HEK293 (cell line): ENCODE measurements around the gene SHLD1.

Experiments
- CTCF ChIA-PET: fragments of 350-600 bp; formaldehyde crosslinking; extraction: SDS; loops from one replicate; lab custom pipeline; 2021; ENCODE audit warnings: antibody characterized with exemption; lab: Yijun Ruan, JAX
- POLR2A ChIA-PET: fragments of 300-600 bp; formaldehyde crosslinking; extraction: SDS; loops from one replicate; lab custom pipeline; 2020; ENCODE audit warnings: antibody characterized with exemption, inconsistent platforms; lab: Yijun Ruan, JAX
- H3K27ac ChIP-seq: fragments of 200-500 bp; sonication (Bioruptor generic); 2 replicates; pipeline ENCODE4 v1.5.1; 2014; ENCODE audit warnings: low read depth, low read length, control low read depth, inconsistent platforms; ENCODE audit errors: extremely low read depth
- H3K36me3 ChIP-seq, 2 experiments: fragments of 200-500 bp in 1 of 2; sonication (Bioruptor generic) in 1 of 2; 1 replicate in 1 of 2; 2 replicates in 1 of 2; pipeline ENCODE4 v1.5.1; 2014 to 2017; ENCODE audit warnings: inconsistent platforms in 2 of 2, low read length in 2 of 2; ENCODE audit not compliant: control insufficient read depth in 2 of 2, insufficient read depth in 1 of 2
- H3K4me1 ChIP-seq: fragments of 200-500 bp; sonication (Bioruptor generic); 2 replicates; pipeline ENCODE4 v1.5.1; 2014; ENCODE audit warnings: mild to moderate bottlenecking, low read length, inconsistent platforms; ENCODE audit not compliant: control insufficient read depth, insufficient read depth
- H3K4me3 ChIP-seq: 2 replicates; pipeline ENCODE4 v1.5.1; 2011; ENCODE audit warnings: low read depth, mild to moderate bottlenecking, control low read depth, low read length, moderate library complexity
- H3K9me3 ChIP-seq: fragments of 200-500 bp; sonication (Bioruptor generic); 2 replicates; pipeline ENCODE4 v1.5.1; 2014; ENCODE audit warnings: low read depth, low read length, inconsistent platforms; ENCODE audit not compliant: control insufficient read depth, insufficient read depth
- BCL11B ChIP-seq: fragments of 450-650 bp; formaldehyde crosslinking; IDR thresholded peaks from 2 replicates; pipeline ENCODE4 v1.5.1; 2016; ENCODE audit warnings: low read depth, missing biosample characterization, missing genetic modification characterization
- CTCF ChIP-seq: fragments of 450-650 bp; formaldehyde crosslinking; IDR thresholded peaks from 2 replicates; pipeline ENCODE4 v1.5.1; 2016; ENCODE audit warnings: missing biosample characterization, missing genetic modification characterization
- GLIS2 ChIP-seq: fragments of 450-650 bp; formaldehyde crosslinking; IDR thresholded peaks from 2 replicates; pipeline ENCODE4 v1.5.1; 2016; ENCODE audit warnings: missing biosample characterization, missing genetic modification characterization
- HIC1 ChIP-seq: fragments of 450-650 bp; formaldehyde crosslinking; IDR thresholded peaks from 2 replicates; pipeline ENCODE4 v1.5.1; 2016; ENCODE audit warnings: missing biosample characterization, missing genetic modification characterization
- OSR2 ChIP-seq: fragments of 450-650 bp; formaldehyde crosslinking; IDR thresholded peaks from 2 replicates; pipeline ENCODE4 v1.5.1; 2016; ENCODE audit warnings: missing biosample characterization, missing genetic modification characterization
- SCRT1 ChIP-seq: fragments of 450-650 bp; formaldehyde crosslinking; IDR thresholded peaks from 2 replicates; pipeline ENCODE4 v1.5.1; 2016; ENCODE audit warnings: missing biosample characterization, missing genetic modification characterization, borderline replicate concordance
- SCRT2 ChIP-seq: fragments of 450-650 bp; formaldehyde crosslinking; IDR thresholded peaks from 2 replicates; pipeline ENCODE4 v1.5.1; 2016; ENCODE audit warnings: missing biosample characterization, missing genetic modification characterization
- YY1 ChIP-seq: fragments of 450-650 bp; formaldehyde crosslinking; IDR thresholded peaks from 2 replicates; pipeline ENCODE4 v1.5.1; 2018; ENCODE audit warnings: missing biosample characterization, missing genetic modification characterization
- ZFHX2 ChIP-seq: fragments of 450-650 bp; formaldehyde crosslinking; conservative IDR thresholded peaks from 2 replicates; pipeline ENCODE4 v1.5.1; 2016; ENCODE audit warnings: missing biosample characterization, missing genetic modification characterization
- ZNF10 ChIP-seq: fragments of 450-650 bp; formaldehyde crosslinking; IDR thresholded peaks from 2 replicates; pipeline ENCODE4 v1.5.1; 2017; ENCODE audit warnings: missing biosample characterization, missing genetic modification characterization
- ZNF112 ChIP-seq: fragments of 450-650 bp; formaldehyde crosslinking; IDR thresholded peaks from 2 replicates; pipeline ENCODE4 v1.5.0; 2017; ENCODE audit warnings: missing biosample characterization, missing genetic modification characterization
- ZNF184 ChIP-seq: fragments of 450-650 bp; IDR thresholded peaks from 2 replicates; pipeline ENCODE4 v1.5.1; 2018; ENCODE audit warnings: missing biosample characterization, mild to moderate bottlenecking, missing genetic modification characterization
- ZNF223 ChIP-seq: fragments of 450-650 bp; formaldehyde crosslinking; IDR thresholded peaks from 2 replicates; pipeline ENCODE4 v1.5.1; 2016; ENCODE audit warnings: missing biosample characterization, missing genetic modification characterization
- ZNF239 ChIP-seq: fragments of 450-650 bp; formaldehyde crosslinking; IDR thresholded peaks from 2 replicates; pipeline ENCODE4 v1.5.1; 2016; ENCODE audit warnings: missing biosample characterization, missing genetic modification characterization
- ZNF248 ChIP-seq: fragments of 450-650 bp; formaldehyde crosslinking; IDR thresholded peaks from 2 replicates; pipeline ENCODE4 v1.5.1; 2017; ENCODE audit warnings: missing biosample characterization, missing genetic modification characterization
- ZNF292 ChIP-seq: fragments of 450-650 bp; formaldehyde crosslinking; IDR thresholded peaks from 2 replicates; pipeline ENCODE4 v1.5.1; 2016; ENCODE audit warnings: low read depth, missing biosample characterization, missing genetic modification characterization, borderline replicate concordance
- ZNF335 ChIP-seq: fragments of 450-650 bp; formaldehyde crosslinking; conservative IDR thresholded peaks from 2 replicates; pipeline ENCODE4 v1.5.1; 2016; ENCODE audit warnings: missing biosample characterization, missing genetic modification characterization
- ZNF362 ChIP-seq: fragments of 450-650 bp; formaldehyde crosslinking; IDR thresholded peaks from 2 replicates; pipeline ENCODE4 v1.5.1; 2016; ENCODE audit warnings: missing biosample characterization, missing genetic modification characterization
- ZNF518A ChIP-seq: fragments of 450-650 bp; formaldehyde crosslinking; conservative IDR thresholded peaks from 2 replicates; pipeline ENCODE4 v1.5.1; 2016; ENCODE audit warnings: low read depth, missing biosample characterization, missing genetic modification characterization
- ZNF629 ChIP-seq: fragments of 450-650 bp; formaldehyde crosslinking; IDR thresholded peaks from 2 replicates; pipeline ENCODE4 v1.5.1; 2017; ENCODE audit warnings: missing biosample characterization, missing genetic modification characterization
- ZNF747 ChIP-seq: fragments of 450-650 bp; formaldehyde crosslinking; IDR thresholded peaks from 2 replicates; pipeline ENCODE4 v1.5.1; 2016; ENCODE audit warnings: missing biosample characterization, missing genetic modification characterization

SHLD1 gene

GRCh38 chr20:5789827-5790226, 39.6 kb downstream of the SHLD1 start:
- Histone ChIP-seq H3K9me3 (no peaks in the 10 kb centered on the region), H3K27ac (no peak overlapping the region), H3K4me1 (peaks cover 13% of the 10 kb centered on the region), H3K36me3 (no peaks in the 10 kb centered on the region; a peak in 1 of 3 replicates), H3K4me3 (no peak overlapping the region)
- ChIA-PET CTCF (interaction anchor here (3.1 to 5.0 kb wide), 2 partner anchors 232 to 260 kb away, joined by 74 to 103 read pairs; no protein-coding TSS in a partner anchor), POLR2A (no interaction called here)
- TF ChIP-seq HIC1 (tag by site-specific recombination), result no peak
- TF ChIP-seq BCL11B, result no peak
- TF ChIP-seq ZNF223 (tag by site-specific recombination), result no peak
- no peak for TF ChIP-seq CTCF (tag by site-specific recombination)
- TF ChIP-seq ZNF747 (tag by site-specific recombination), result no peak
- TF ChIP-seq GLIS2 (tag by site-specific recombination), result no peak
- TF ChIP-seq YY1, result no peak
- TF ChIP-seq ZNF248, result no peak
- no peak for TF ChIP-seq SCRT2 (tag by site-specific recombination)
- no peak for TF ChIP-seq ZNF335
- TF ChIP-seq ZNF292, result no peak
- TF ChIP-seq ZFHX2, result no peak
- no peak for TF ChIP-seq ZNF629 (tag by site-specific recombination)
- no peak for TF ChIP-seq ZNF10 (tag by site-specific recombination)
- TF ChIP-seq ZNF239 (tag by site-specific recombination), result no peak
- TF ChIP-seq OSR2 (tag by site-specific recombination), result no peak

- H3K9me3 ChIP-seq, result no peaks in the 10 kb centered on the region
- H3K27ac ChIP-seq, result no peak overlapping the region
- CTCF ChIA-PET, result interaction anchor here (0.6 to 1.9 kb wide), 6 partner anchors 14 to 1768 kb away, joined by 3 to 9 read pairs (median 4); no protein-coding TSS in a partner anchor
- TF ChIP-seq ZNF112 (tag by site-specific recombination) (no peak), ZNF362 (tag by site-specific recombination) (no peak)
- POLR2A ChIA-PET, result no interaction called here
- no peaks in the 10 kb centered on the region for H3K4me1 ChIP-seq
- no peaks in the 10 kb centered on the region; a peak in 1 of 3 replicates for H3K36me3 ChIP-seq
- H3K4me3 ChIP-seq, result no peak overlapping the region
Measured at GRCh38 chr20:5793916-5794315, 43.7 kb downstream of the SHLD1 start.

GRCh38 chr20:5796331-5797040, 46.3 kb downstream of the SHLD1 start:
- H3K36me3 ChIP-seq, result no peaks in the 10 kb centered on the region; a peak in 1 of 3 replicates
- POLR2A ChIA-PET, result interaction anchor here (0.7 kb wide), 1 partner anchor 221 kb away, joined by 5 read pairs; no protein-coding TSS in a partner anchor

More at GRCh38 chr20:5796331-5797040, 46.3 kb downstream of the SHLD1 start:
- CTCF ChIA-PET, result interaction anchor here (0.6 to 4.6 kb wide), 5 partner anchors 8 to 590 kb away, joined by 3 to 26 read pairs (median 4); no protein-coding TSS in a partner anchor
- TF ChIP-seq ZNF518A (no peak), ZNF184 (no peak), SCRT1 (tag by site-specific recombination) (no peak)
- Histone ChIP-seq H3K27ac (no peak overlapping the region), H3K9me3 (no peaks in the 10 kb centered on the region), H3K4me3 (no peak overlapping the region), H3K4me1 (no peaks in the 10 kb centered on the region)
